Stimulated activated CD8-positive, alpha-beta memory T cell treated with anti-CD3 and anti-CD28 coated beads, Interleukin-12 subunit alpha, Interleukin-12 subunit beta, amount 100 ng/mL, for 4 hours (primary cell): ENCODE results near the gene KLHL41.
"Not testable (repeated sequence)": the region's sequence is repeated elsewhere in the genome, so short reads cannot be mapped to it uniquely, and the experiment has no call there.

ENCODE experiments used
- DNase-seq: peaks from one replicate; pipeline ENCODE4 v3.0.0-alpha.2; 2020; ENCODE audit warnings: low read depth

KLHL41 gene

DNA sequence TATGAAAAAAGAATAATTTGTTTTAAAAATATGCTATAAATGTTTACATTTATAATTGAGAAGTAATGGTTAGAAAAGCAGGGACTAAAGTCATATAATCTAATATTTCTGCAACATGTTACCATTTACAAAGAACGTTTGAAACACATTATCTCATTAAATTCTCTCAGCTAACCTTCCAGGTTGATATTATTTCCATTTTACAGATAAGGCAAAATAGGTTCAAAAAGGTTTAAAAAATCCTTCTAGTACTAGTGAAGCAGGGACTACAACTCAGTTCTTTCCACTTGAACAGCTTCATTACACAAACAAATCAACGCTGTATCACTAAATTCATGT is 63.3 kb downstream of the KLHL41 start:
- no peak for DNase-seq

DNA sequence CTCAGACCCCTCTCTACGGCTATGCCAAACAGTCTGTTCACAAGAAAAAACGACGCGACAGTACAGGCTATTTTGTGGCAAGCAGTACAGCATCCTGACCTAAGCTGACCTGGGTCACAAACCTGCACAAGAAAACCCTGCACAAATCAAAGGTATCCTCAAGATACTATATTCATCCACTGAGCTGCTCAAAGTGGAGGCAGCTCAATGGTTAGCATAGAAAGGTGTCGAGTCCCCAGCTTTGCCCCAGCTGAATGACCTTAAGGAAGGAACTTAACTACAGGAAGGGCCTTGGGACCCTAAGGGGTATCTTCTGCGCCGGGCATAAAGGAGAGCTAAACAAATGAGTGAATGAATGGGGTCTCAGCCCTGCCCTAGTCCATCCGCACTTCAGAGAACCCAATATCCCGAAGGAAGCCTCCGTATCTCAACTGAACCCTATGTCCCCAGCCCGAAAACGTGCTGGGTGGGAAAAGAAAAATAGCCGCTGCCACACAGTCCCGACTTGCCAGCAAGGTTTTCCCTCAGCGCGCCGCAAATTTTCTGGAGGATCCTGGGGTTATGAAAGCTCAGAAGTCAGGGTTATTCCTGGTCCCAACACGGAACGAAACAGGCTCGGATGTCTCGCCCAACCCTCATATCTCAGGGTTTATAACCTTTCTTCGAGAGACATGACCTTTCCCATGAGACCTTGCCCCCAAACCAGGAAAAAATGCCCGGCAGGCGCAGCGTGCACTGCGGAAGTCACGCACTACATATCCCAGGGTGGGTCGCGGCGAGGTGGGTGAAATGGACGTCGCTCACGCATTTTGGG is 63.9 kb downstream of the KLHL41 start, which contains the start of gene FASTKD1:
Gene FASTKD1 (minus strand): TSS at position 706 of the 814 bp plus-strand sequence. CDS start 1,836 bp downstream, outside the sequence.
- DNase-seq, result peak; percentile 77

DNA sequence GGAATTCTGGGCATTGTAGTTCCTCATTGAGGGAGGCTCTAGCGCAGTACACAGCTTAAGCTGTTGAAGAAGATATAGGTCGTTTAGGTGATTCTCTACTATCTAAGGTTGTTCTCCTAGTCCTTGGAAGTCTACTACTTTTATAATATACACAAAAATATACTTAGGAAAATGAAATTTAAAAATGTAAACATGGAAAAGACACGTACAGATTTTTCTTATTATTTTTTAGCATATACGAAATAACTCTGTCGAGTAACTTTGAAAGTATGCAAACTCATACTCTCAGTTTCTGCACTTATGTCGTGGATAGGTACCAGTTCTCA is 64.4 kb downstream of the KLHL41 start:
- DNase-seq, result no peak

DNA sequence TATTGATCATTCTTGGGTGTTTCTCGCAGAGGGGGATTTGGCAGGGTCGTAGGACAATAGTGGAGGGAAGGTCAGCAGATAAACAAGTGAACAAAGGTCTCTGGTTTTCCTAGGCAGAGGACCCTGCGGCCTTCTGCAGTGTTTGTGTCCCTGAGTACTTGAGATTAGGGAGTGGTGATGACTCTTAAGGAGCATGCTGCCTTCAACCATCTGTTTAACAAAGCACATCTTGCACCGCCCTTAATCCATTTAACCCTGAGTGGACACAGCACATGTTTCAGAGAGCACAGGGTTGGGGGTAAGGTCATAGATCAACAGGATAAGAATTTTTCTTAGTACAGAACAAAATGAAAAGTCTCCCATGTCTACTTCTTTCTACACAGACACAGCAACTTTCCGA is 65.0 kb downstream of the KLHL41 start:
- DNase-seq, result not testable (repeated sequence)

DNA sequence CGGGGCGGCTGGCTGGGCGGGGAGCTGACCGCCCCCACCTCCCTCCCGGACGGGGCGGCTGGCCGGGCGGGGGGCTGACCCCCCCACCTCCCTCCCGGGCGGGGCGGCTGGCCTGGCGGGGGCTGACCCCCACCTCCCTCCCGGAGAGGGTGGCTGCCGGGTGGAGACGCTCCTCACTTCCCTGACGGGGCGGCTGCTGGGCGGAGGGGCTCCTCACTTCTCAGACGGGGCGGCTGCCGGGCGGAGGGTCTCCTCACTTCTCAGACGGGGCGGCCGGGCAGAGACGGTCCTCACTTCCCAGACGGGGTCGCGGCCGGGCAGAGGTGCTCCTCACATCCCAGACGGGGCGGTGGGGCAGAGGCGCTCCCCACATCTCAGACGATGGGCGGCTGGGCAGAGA is 65.8 kb downstream of the KLHL41 start:
- DNase-seq, result not testable (repeated sequence)
